NCI-H2107 treated with DMSO at 0.1 percent for 48 hours (cell line): ENCODE results near the gene TRIM63.

Experiments
- DNase-seq: peaks from one replicate; lab custom pipeline; 2025; ENCODE audit not compliant: unreplicated experiment; lab: John Stamatoyannopoulos, UW

TRIM63 gene

DNA sequence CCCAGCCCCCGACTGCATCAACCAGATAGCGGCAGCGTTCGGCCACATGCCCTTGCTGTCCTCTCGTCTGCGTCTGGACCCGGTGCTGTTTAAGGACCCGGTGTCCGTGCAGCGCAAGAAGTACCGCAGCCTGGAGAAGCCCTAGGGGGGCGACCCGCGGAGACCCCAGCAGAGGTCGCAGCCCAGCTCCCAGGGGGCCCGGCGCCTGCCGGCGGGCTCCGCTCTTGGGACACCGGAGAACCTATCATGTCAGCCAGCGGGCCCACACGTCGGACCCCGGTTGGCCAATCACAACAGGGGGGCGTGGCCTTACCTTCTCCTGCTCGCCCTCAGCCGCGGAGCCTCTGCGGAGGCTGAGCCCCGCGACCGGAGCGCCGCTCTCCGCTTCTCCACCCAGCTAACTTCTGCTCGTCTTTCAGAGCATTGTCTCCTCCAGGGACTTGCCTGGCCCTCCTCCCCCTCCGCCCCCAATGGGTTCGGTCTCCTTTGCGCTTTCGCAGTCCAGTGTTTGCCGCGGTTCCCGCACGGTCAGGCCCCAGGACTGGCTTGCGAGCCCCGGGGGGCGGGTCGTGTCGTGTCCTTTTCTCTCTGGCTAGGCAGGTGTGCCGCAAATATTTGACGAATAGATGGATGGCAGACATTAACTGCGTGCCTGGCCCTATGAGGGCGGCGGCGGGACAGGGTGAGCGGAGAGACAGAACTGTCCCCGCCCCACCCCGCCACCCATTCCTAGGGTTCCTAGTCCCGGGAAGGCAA, 32.0 kb downstream of the TRIM63 start:
- DNase-seq, result peak; percentile 76

DNA sequence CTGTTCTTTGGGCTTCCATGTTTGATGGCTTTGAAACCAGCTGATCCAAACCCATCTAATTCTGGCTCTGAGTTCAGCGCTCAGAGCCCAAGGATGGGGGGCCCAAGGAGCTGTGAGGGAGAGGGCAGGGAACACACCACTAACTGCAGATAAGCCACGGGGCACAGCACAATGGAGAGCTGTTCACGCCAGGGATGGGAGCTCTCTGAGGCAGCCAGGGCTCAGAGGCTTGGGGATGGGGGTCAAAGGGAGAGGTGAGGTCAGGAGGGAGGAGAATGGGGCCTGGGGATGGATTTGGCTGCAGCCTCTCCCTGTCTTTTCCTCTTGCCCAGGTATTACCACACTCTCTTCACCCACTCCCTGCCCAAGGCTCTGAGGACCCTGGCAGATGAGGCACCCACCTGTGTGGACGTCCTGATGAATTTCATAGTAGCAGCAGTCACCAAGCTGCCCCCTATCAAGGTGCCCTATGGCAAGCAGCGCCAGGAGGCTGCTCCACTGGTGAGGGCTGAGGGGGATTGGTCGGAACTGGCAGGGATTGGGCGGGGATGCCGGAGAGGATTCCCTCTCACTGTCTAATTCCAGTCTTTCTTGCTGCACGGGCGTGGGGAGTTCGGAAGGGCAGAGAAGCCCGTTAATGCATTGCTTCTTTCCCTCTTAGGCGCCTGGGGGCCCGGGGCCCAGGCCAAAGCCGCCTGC, 32.8 kb downstream of the TRIM63 start:
- no peak for DNase-seq

DNA sequence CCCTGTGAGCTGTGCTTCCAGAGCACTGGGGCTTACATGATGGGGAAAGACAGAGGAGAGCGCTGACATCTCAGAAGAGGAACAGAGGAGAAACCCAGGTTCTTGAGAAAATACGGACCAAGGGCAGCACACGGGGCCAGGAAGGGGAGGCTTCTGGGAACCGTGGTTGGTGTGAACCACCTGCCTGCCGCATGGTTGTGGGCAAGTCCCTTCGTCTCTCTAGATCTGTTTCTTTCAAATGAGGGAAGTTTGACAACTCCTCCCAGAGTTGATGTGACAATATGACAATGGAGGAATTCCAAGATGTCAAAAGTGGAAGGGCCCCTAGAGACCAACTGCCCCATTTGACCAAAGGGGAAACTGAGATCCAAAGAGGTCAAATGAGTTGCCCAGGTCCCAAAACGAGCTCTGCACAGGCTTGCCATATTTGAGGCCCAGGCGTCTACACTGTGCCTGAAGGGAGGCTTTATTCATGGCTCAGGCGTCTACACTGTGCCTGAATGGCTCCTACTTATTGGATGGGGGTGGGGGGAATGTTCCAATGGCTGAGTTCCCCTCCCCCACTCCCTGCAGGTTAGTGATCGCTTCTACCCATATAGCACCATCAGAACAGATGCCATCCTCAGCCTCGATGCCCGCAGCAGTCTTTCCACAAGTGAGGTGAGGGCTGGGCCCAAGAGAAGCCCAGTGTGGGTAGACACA, 34.6 kb downstream of the TRIM63 start:
- no peak for DNase-seq

GRCh38 chr1:26031611-26032220, 35.7 kb downstream of the TRIM63 start:
- no peak for DNase-seq

GRCh38 chr1:26031196-26031595, 36.2 kb downstream of the TRIM63 start:
- DNase-seq, result no peak

GRCh38 chr1:26029864-26030481, 37.5 kb downstream of the TRIM63 start:
- no peak for DNase-seq

- no peak for DNase-seq
Observed at GRCh38 chr1:26029054-26029863, 38.2 kb downstream of the TRIM63 start.

GRCh38 chr1:26028490-26028980, 38.9 kb downstream of the TRIM63 start:
- DNase-seq, result no peak

DNA sequence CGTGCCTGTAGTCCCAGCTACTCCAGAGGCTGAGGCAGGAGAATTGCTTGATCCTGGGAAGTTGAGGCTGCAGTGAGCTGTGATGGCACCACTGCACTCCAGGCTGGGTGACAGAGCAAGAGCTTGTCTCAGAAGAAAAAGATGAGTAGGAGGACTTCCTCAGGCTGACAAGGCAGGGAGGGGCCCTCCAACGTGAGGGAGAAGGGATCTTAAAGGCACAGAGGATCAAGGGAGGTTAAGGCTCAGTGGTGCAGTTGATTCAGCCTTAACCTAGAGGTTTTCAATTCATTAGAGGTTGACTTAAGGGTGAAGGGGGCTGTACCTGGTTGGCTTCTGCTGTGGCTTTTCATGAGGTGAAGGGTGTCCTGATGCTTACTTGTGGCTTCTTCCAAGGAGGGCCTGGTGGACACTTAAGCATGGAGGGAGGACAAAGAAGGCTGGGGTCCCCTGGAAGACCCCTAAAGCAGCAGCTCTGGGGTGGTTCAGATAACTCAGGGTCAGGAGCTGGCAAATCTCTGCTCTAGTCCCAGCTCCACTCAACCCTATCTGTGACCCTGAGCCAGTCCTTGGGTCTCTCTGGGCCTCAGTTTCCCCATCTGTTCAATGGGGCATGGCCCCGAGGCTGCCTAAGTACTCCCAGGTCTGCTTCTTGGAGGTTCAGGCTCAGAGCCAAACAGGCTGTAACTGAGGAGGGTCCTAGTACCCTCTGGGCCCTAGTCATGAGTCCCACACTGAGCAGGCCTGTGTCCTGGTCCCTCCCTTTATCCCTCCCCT, 39.5 kb downstream of the TRIM63 start:
- no peak for DNase-seq

GRCh38 chr1:26025517-26025916, 41.9 kb downstream of the TRIM63 start:
- no peak for DNase-seq

GRCh38 chr1:26025060-26025459, 42.4 kb downstream of the TRIM63 start:
- no peak for DNase-seq

DNA sequence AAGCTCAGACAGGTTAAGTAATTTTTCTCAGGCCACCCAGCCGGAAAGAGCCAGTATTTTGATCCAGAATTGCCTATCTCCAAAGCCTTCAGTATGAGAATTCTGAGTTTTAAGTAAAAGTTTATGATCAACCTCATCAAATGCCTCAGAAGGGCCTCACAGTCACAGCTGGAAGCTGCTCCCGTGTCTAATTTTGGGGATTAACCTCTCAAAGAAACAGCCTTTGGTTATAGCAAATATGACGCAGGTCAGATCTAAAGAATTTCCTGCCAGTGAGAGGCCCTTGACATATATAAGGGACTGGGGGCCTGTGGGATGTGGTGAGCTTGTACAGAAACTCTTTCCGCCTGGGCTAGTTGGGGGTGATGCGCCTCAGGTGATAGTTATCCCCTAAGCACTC, 43.6 kb downstream of the TRIM63 start:
- DNase-seq, result no peak

GRCh38 chr1:26023009-26023408, 44.4 kb downstream of the TRIM63 start:
- no peak for DNase-seq

DNA sequence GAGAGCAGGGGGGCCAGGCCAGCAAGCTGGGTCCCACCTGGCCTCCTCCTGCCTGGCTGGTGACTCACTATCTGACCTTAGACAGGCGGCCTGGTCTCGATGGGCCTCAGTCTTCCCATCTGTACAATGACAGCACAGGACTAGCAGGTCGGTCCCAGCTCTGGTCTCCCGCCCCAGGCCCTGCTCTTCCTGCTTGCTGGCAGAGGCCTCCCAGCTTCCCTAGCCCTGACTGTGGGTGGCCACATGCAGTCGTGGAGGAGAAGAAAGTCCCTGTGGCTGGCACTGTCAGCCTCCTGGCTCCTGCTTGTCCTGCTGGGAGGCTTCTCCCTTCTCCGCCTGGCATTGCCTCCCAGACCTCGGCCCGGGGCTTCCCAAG, 45.0 kb downstream of the TRIM63 start:
- no peak for DNase-seq

DNA sequence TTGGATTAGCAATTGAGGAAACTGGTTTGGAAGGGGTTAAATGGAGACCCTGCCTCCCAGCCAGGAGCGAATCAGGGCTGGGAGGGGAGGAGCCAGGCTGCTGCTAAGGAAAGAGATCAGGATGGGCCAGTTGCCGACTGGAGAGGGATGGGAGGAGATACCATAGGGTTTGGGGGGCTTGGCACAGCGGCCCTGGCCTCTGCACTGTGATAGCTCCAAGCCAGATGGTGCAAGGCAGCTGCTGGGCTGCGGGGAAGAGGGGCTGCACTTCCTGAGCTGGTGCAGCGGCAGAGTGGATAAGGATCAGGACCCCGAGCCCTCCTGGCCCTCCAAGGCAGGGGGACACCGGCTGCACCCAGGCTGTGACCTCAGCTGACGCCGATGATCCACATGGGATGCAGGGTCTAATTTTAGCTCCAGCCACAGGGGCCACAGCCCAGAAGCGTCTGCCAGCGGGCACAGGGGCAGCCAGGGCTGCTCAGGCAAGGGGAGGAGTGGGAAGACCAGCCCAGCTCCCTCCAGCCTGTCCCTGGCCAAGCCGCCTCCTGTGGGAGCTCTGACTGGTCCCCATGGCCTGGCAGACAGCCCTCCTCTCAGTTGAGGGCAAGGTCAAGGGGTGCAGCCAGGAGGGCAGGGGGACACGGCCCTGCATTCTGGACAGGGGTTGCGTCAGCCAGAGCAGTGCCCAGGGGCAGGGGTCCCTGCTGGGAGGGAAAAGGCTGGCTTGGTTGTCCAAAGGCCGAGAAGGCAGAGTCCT, 45.6 kb downstream of the TRIM63 start, which contains the start of gene EXTL1:
Gene EXTL1 (plus strand): TSS at position 129 of the 757 bp plus-strand sequence. CDS start 872 bp downstream, outside the sequence.
- DNase-seq, result no peak

GRCh38 chr1:26020941-26021646, 46.3 kb downstream of the TRIM63 start:
- no peak for DNase-seq

- DNase-seq, result no peak
Observed at GRCh38 chr1:26020330-26020768, 47.1 kb downstream of the TRIM63 start.
